CD8-positive, alpha-beta memory T cell (primary cell): Measurements from ENCODE around the gene PDE6D. TPM values are rescaled to one million over a fixed set of nuclear protein-coding genes. Genes with fewer than 3 reads are reported as not detected.

ENCODE experiments used
- CTCF ChIA-PET: fragments of 350-600 bp; sonication (Branson Sonifier 250); formaldehyde crosslinking; loops from one replicate; lab custom pipeline; 2021; ENCODE audit warnings: antibody characterized with exemption; lab: Charles Lee
- POLR2A ChIA-PET: fragments of 350-600 bp; sonication (Branson Sonifier 250); formaldehyde crosslinking; loops from one replicate; lab custom pipeline; 2021; ENCODE audit warnings: antibody characterized with exemption; lab: Charles Lee
- DNase-seq, 5 donors: peaks; one replicate each; pipeline versions ENCODE4 v3.0.0 to v3.0.0-alpha.2; 2020 to 2022; ENCODE audit warnings: mixed read lengths in 1 of 5
- H3K27ac ChIP-seq: one replicate; pipeline ENCODE4 v1.7.0; 2013; ENCODE audit warnings: low read depth, mild to moderate bottlenecking, low read length, moderate library complexity
- H3K27me3 ChIP-seq: 2 replicates; pipeline ENCODE4 v1.7.0; 2013; ENCODE audit warnings: low read length, mild to moderate bottlenecking; ENCODE audit not compliant: insufficient read depth, poor library complexity, severe bottlenecking
- H3K36me3 ChIP-seq: 2 replicates; pipeline ENCODE4 v1.7.0; 2013; ENCODE audit warnings: mild to moderate bottlenecking, low read length, moderate library complexity; ENCODE audit not compliant: insufficient read depth
- H3K4me1 ChIP-seq: 2 replicates; pipeline ENCODE4 v1.7.0; 2013; ENCODE audit warnings: mild to moderate bottlenecking, low read length, moderate library complexity; ENCODE audit not compliant: insufficient read depth
- H3K4me3 ChIP-seq: 2 replicates; pipeline ENCODE4 v1.7.0; 2013; ENCODE audit warnings: mild to moderate bottlenecking, low read length
- H3K9me3 ChIP-seq: 2 replicates; pipeline ENCODE4 v1.7.0; 2013; ENCODE audit warnings: mild to moderate bottlenecking, low read length
- H3K27ac Mint-ChIP-seq, 8 donors: one replicate each; pipeline ENCODE4 v1.8.0; 2020 to 2021; ENCODE audit warnings: mixed read lengths in 8 of 8, mild to moderate bottlenecking in 6 of 8, inconsistent platforms in 3 of 8, moderate library complexity in 3 of 8
- H3K27me3 Mint-ChIP-seq, 2 donors: one replicate each; pipeline ENCODE4 v1.8.0; 2020 to 2021; ENCODE audit warnings: mixed read lengths in 2 of 2, mild to moderate bottlenecking in 1 of 2, moderate library complexity in 1 of 2
- H3K36me3 Mint-ChIP-seq, 3 donors: one replicate each; pipeline ENCODE4 v1.8.0; 2020 to 2021; ENCODE audit warnings: mixed read lengths in 3 of 3, inconsistent platforms in 1 of 3, mild to moderate bottlenecking in 1 of 3
- H3K4me1 Mint-ChIP-seq, 3 donors: one replicate each; pipeline ENCODE4 v1.8.0; 2020 to 2021; ENCODE audit warnings: mixed read lengths in 3 of 3, inconsistent platforms in 1 of 3, mild to moderate bottlenecking in 1 of 3
- H3K4me3 Mint-ChIP-seq, 7 donors: one replicate each; pipeline ENCODE4 v1.8.0; 2020 to 2021; ENCODE audit warnings: mixed read lengths in 7 of 7, mild to moderate bottlenecking in 6 of 7, moderate library complexity in 4 of 7, inconsistent platforms in 2 of 7
- H3K9me3 Mint-ChIP-seq, 5 donors: one replicate each; pipeline ENCODE4 v1.8.0; 2020 to 2022; ENCODE audit warnings: mixed read lengths in 5 of 5, mild to moderate bottlenecking in 3 of 5, moderate library complexity in 2 of 5, inconsistent platforms in 1 of 5
- polyA plus RNA-seq: library from polyadenylated mRNA; unstranded; fragments of 300-500 nt; fragmentation: Illumina TruSeq; gene quantifications from one replicate; pipeline ENCODE4 v1.2.3, GENCODE V29; 2021
- total RNA-seq, 2 experiments: library from RNA; stranded (reverse); gene quantifications; one replicate each; pipeline ENCODE4 v1.2.3, GENCODE V29; 2021

The PDE6D gene
- total and polyA plus RNA-seq, 3 experiments from 2014 or later = 33.7 to 62.8 (median 35.5) TPM

DNA sequence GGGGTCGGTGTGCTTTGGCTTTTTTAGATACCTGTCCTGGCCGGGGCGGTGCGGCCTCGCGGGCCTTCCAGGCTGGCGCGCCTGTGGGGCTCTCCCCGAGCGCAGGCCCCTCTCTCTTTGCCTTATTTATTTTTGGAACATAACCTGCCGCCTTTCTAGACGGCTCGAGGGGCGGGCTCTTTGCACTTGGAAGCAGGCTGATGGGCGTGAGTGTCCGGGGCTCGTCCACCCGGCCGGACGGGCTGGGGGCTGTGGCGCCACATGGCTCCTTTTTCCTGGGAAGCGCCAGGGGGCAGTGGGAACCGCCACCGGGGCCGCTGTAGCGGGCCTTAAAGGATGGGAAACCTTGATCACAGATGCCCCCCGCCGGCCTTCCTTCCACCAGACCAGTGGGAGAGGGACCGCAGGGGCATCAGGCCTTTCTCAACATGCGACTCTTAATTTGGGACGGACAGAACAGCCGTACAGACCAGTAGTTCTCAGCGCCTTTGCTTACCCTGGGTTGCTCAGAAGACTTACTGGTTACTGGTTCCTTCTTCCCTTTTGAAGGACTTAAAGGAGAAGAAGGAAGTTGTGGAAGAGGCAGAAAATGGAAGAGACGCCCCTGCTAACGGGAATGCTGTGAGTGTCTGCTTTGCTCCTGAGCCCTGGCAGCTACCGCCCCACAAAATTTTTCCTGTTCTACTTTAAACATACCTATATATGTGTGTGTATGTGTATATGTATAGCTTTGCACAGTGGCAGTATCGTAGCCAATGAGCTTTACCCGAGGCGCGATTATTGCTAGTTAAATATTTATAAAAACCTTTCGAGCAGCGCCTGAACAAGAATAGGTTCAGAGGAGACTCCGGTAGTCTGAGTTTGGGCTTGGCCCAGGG, 70.0 kb downstream of the PDE6D start:
- Mint-ChIP-seq H3K27me3 (peaks cover 0 to 29% of the 10 kb centered on the region in 2 donors), H3K4me1 (peaks cover 38 to 52% (median 42%) of the 10 kb centered on the region in 3 donors), H3K4me3 (peak overlapping the region; percentile 81 to 93 (median 90)), H3K27ac (peak overlapping the region; percentile 93 to 99 (median 98)), H3K36me3 (peaks cover 4 to 57% (median 11%) of the 10 kb centered on the region in 3 donors), H3K9me3 (peaks cover 0 to 4% (median 1%) of the 10 kb centered on the region in 5 donors)
- no peaks in the 10 kb centered on the region for H3K9me3 ChIP-seq
- H3K27me3 ChIP-seq = no peaks in the 10 kb centered on the region
- peaks cover 41% of the 10 kb centered on the region for H3K4me1 ChIP-seq
- peak in 3 of 5 donors; percentile 10 to 22 (median 21) for DNase-seq
- H3K4me3 ChIP-seq = peak overlapping the region; percentile 74
- CTCF ChIA-PET = interaction anchor here (6.8 to 8.4 kb wide), 3 partner anchors 25 to 99 kb away, joined by 131 to 357 read pairs (median 209); no protein-coding TSS in a partner anchor
- POLR2A ChIA-PET = interaction anchor here (0.6 to 2.2 kb wide), 3 partner anchors 52 to 902 kb away, joined by 3 to 12 read pairs (median 4); no protein-coding TSS in a partner anchor
- H3K36me3 ChIP-seq = peaks cover 15% of the 10 kb centered on the region
- peak overlapping the region; percentile 67 for H3K27ac ChIP-seq

DNA sequence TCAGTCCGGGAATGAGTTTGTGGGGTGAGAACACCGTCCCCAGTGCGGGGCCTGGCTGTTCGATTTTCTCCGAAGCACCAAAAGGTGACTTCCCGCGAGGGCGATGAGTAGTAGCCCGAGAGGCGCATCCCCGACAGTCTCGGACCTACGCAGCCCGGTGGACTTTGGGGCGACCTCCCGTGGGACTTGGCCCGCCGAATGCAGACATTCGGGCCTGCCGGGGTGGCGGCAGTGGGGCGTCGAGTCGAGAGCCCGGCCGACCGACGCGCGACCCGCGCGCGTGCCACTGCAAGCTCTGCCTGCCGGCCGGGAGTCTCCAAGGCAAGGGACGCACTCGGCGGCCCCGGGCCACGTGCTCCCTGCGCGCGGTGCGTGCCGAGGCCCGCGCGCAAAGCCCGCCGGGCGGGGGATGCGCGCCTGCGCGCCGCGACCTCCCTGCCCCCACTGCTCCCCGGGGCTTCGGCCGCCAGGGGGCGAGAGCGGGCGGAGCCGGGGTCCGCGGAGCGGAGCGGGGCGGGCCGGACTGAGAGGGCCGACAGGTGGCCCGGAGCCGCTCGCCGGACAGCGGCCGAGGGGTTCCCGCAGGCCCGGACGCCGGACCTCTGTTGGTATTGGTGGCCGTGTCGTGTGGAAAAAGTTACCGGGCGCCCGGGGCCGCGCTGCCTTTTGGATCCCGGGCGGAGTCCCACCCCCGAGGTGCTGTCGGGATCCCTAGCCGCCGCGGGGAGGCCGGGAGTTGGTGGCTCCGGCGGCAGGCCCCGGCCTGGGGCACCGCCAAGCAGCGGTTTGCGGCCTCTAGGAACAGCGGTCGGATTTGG, 70.9 kb downstream of the PDE6D start:
- Histone ChIP-seq H3K9me3 (no peaks in the 10 kb centered on the region), H3K4me1 (peaks cover 45% of the 10 kb centered on the region), H3K27ac (peak overlapping the region; percentile 96), H3K36me3 (peaks cover 15% of the 10 kb centered on the region), H3K4me3 (peak overlapping the region; percentile 88), H3K27me3 (no peaks in the 10 kb centered on the region)
- Mint-ChIP-seq H3K27ac (peak overlapping the region; percentile 93 to 100 (median 96)), H3K36me3 (peaks cover 4 to 57% (median 11%) of the 10 kb centered on the region in 3 donors), H3K4me3 (peak overlapping the region; percentile 89 to 99 (median 94)), H3K27me3 (peaks cover 0 to 28% of the 10 kb centered on the region in 2 donors), H3K4me1 (peaks cover 39 to 55% (median 44%) of the 10 kb centered on the region in 3 donors), H3K9me3 (peaks cover 0 to 4% (median 0%) of the 10 kb centered on the region in 5 donors)
- peak; percentile 80 to 90 (median 86) for DNase-seq
- POLR2A ChIA-PET = interaction anchor here (0.9 to 4.4 kb wide), 4 partner anchors 33 to 246 kb away, joined by 6 to 48 read pairs (median 8); partner anchors contain the start of gene NCL
- CTCF ChIA-PET = interaction anchor here (0.7 to 8.2 kb wide), 12 partner anchors 10 to 246 kb away, joined by 3 to 88 read pairs (median 4); partner anchors contain the start of gene NCL

DNA sequence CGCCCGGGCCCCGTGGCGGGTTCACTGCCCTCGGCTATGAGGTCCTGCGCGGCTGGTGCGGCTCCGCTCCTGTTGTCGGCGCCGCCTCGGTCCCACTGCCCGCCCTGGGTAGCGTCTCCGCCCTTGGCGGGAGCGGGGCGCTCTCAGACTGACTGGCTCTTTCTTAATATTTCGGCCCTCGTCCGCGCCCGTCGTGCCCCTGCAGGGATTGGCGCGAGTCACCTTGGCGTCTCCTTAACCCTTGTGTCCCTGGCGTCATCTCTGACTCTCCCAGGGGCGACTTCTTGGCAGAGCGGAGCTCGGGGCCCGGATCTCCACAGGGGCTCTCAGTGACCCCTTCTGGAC, 71.5 kb downstream of the PDE6D start:
- CTCF ChIA-PET = interaction anchor here (0.7 to 8.2 kb wide), 12 partner anchors 9 to 246 kb away, joined by 3 to 88 read pairs (median 4); partner anchors contain the start of gene NCL
- POLR2A ChIA-PET = interaction anchor here (0.9 to 4.4 kb wide), 5 partner anchors 12 to 245 kb away, joined by 4 to 48 read pairs (median 7); partner anchors contain the start of gene NCL
- no peaks in the 10 kb centered on the region for H3K9me3 ChIP-seq
- H3K4me1 Mint-ChIP-seq = peaks cover 39 to 54% (median 42%) of the 10 kb centered on the region in 3 donors
- H3K36me3 Mint-ChIP-seq = peaks cover 4 to 57% (median 11%) of the 10 kb centered on the region in 3 donors
- H3K36me3 ChIP-seq = peaks cover 15% of the 10 kb centered on the region
- peaks cover 0 to 28% of the 10 kb centered on the region in 2 donors for H3K27me3 Mint-ChIP-seq
- peak overlapping the region; percentile 92 to 100 (median 94) for H3K27ac Mint-ChIP-seq
- H3K4me3 ChIP-seq = peak overlapping the region; percentile 88
- peak overlapping the region; percentile 89 to 99 (median 94) for H3K4me3 Mint-ChIP-seq
- peak in 4 of 5 donors; percentile 31 to 58 (median 51) for DNase-seq
- peaks cover 0 to 4% (median 0%) of the 10 kb centered on the region in 5 donors for H3K9me3 Mint-ChIP-seq
- H3K4me1 ChIP-seq = peaks cover 44% of the 10 kb centered on the region
- peak overlapping the region; percentile 96 for H3K27ac ChIP-seq
- no peaks in the 10 kb centered on the region for H3K27me3 ChIP-seq

DNA sequence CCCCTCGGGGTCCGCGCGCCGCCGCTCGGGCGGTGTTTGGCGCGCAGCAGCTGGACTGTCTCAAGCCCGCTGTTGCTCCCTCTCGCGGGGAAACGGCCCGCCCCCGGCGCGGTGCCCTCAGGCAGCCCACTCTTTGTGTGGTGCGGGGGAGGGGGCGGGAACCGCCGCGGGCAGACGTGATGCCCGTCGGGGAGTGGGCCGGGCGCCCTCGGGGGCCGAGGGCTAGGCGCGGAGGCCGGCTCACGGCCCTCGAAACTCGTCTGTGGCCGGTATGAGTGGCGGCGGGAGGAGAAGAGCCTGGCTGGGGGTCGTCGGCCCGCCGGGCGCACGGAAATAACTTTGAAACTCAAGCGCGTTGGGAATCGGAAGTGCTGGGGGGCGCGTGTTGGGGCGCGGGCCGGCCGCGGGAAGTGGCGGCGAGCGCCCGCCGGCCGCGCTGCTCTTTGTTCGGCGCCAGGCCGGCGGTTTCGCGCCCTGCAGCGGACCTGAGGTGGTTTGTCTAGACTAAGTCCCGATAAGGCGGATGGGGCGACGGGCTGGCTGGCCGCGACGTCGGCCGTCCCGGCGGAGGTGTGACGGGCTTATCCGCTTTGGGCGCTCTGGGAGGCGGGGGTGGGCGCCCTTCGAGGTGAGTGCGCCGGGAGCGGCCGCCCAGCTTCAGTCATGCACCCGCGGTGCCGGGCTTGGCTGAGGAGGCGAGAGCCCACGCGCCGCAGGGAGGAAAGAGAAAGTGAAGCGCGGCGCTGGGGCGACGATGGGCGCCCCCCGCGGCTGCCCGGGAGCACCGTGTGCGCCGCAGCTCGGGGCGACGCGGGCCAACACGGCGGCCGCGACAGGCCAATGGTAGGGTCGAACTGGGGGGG, 72.1 kb downstream of the PDE6D start:
- H3K4me1 ChIP-seq = peaks cover 38% of the 10 kb centered on the region
- CTCF ChIA-PET = interaction anchor here (0.7 to 8.2 kb wide), 12 partner anchors 9 to 245 kb away, joined by 3 to 88 read pairs (median 4); partner anchors contain the start of gene NCL
- peaks cover 15% of the 10 kb centered on the region for H3K36me3 ChIP-seq
- H3K36me3 Mint-ChIP-seq = peaks cover 4 to 54% (median 11%) of the 10 kb centered on the region in 3 donors
- peaks cover 40 to 55% (median 41%) of the 10 kb centered on the region in 3 donors for H3K4me1 Mint-ChIP-seq
- DNase-seq = peak; percentile 47 to 84 (median 63)
- peak overlapping the region; percentile 82 to 100 (median 99) for H3K27ac Mint-ChIP-seq
- POLR2A ChIA-PET = interaction anchor here (0.9 to 4.4 kb wide), 9 partner anchors 12 to 245 kb away, joined by 3 to 48 read pairs (median 6); partner anchors contain the start of gene NCL
- peaks cover 0 to 4% (median 0%) of the 10 kb centered on the region in 5 donors for H3K9me3 Mint-ChIP-seq
- H3K4me3 Mint-ChIP-seq = peak overlapping the region; percentile 97 to 100 (median 99)
- H3K27me3 ChIP-seq = no peaks in the 10 kb centered on the region
- H3K9me3 ChIP-seq = no peaks in the 10 kb centered on the region
- peaks cover 0 to 28% of the 10 kb centered on the region in 2 donors for H3K27me3 Mint-ChIP-seq
- H3K27ac ChIP-seq = peak overlapping the region; percentile 96
- H3K4me3 ChIP-seq = peak overlapping the region; percentile 88

DNA sequence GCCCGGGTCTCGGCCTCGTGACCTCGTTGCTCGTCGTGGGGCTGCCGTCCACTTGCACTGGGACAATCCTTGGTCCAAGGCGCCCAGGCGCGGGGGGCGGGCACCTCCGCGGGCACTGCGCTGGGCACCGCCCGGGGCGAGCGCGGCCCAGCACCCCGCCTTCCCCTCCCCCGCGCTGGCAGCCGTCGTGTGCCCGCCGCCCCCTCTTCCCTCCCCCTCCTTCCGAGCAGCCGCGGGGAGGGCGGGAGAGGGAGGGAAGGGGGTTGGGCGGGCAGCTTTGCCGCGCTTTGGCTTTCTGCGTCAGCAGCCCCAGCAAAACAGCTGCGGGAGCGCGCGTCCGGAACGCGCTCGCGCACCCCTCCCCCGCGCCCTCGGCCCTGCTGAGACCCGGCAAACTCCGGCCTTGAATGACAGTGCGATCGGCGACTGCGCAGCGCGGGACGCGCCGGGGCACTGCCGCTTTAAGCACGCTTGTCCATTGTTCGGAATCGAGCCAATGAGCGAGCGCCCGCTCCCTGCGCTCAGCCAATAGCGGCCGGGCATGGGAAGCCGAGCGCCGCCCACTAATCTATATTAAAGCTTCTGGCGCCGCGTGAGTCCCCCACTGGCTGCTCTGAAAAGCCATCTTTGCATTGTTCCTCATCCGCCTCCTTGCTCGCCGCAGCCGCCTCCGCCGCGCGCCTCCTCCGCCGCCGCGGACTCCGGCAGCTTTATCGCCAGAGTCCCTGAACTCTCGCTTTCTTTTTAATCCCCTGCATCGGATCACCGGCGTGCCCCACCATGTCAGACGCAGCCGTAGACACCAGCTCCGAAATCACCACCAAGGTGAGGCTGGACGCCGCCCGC, 72.9 kb downstream of the PDE6D start, which contains the start of gene PTMA:
TSS of gene PTMA (plus strand) at position 599 of the 846 bp plus-strand sequence. CDS start at position 781, 182 bp downstream.
- peaks cover 32 to 50% (median 33%) of the 10 kb centered on the region in 3 donors for H3K4me1 Mint-ChIP-seq
- Histone ChIP-seq H3K27me3 (no peaks in the 10 kb centered on the region), H3K4me3 (peak within 1 kb of the TSS; percentile 88), H3K36me3 (peaks cover 15% of the 10 kb centered on the region), H3K27ac (peak within 1 kb of the TSS; percentile 99), H3K9me3 (no peaks in the 10 kb centered on the region), H3K4me1 (peaks cover 31% of the 10 kb centered on the region)
- H3K4me3 Mint-ChIP-seq = peak within 1 kb of the TSS; percentile 97 to 100 (median 99)
- peaks cover 4 to 46% (median 11%) of the 10 kb centered on the region in 3 donors for H3K36me3 Mint-ChIP-seq
- peaks cover 0 to 2% (median 0%) of the 10 kb centered on the region in 5 donors for H3K9me3 Mint-ChIP-seq
- H3K27ac Mint-ChIP-seq = peak within 1 kb of the TSS; percentile 100
- DNase-seq = peak; percentile 98 to 100 (median 100)
- H3K27me3 Mint-ChIP-seq = peaks cover 0 to 21% of the 10 kb centered on the region in 2 donors
- ChIA-PET POLR2A (interaction anchor here (1.0 to 4.4 kb wide), 8 partner anchors 11 to 244 kb away, joined by 3 to 48 read pairs (median 6); partner anchors contain the start of gene NCL), CTCF (interaction anchor here (1.9 to 9.2 kb wide), 6 partner anchors 7 to 96 kb away, joined by 12 to 88 read pairs (median 42); no protein-coding TSS in a partner anchor)

DNA sequence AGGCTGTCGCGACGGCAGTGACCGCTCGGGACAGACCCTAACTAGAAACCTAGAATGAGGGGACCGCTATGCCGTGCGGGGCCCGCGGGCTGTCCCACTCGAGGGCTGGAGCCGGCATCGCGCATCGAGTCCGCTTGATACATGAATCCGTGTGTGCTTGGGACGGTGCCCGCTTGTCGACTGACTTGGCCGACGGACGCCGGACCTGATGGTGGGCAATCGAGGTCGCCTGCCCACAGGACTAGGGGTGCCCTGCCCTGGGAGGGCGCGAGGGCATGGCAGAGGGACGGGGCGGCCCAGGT, 73.5 kb downstream of the PDE6D start:
- peak overlapping the region; percentile 86 for H3K4me3 ChIP-seq
- peak overlapping the region; percentile 100 for H3K27ac Mint-ChIP-seq
- H3K4me1 Mint-ChIP-seq = peaks cover 29 to 47% (median 32%) of the 10 kb centered on the region in 3 donors
- peak overlapping the region; percentile 91 to 99 (median 98) for H3K4me3 Mint-ChIP-seq
- H3K9me3 ChIP-seq = no peaks in the 10 kb centered on the region
- POLR2A ChIA-PET = interaction anchor here (1.0 to 4.4 kb wide), 7 partner anchors 22 to 243 kb away, joined by 3 to 48 read pairs (median 11); partner anchors contain the start of gene NCL
- no peaks in the 10 kb centered on the region for H3K27me3 ChIP-seq
- peaks cover 4 to 43% (median 11%) of the 10 kb centered on the region in 3 donors for H3K36me3 Mint-ChIP-seq
- peaks cover 0 to 2% (median 0%) of the 10 kb centered on the region in 5 donors for H3K9me3 Mint-ChIP-seq
- H3K27ac ChIP-seq = peak overlapping the region; percentile 99
- DNase-seq = peak in 3 of 5 donors; percentile 42 to 73 (median 44)
- CTCF ChIA-PET = interaction anchor here (0.7 to 9.2 kb wide), 15 partner anchors 8 to 106 kb away, joined by 3 to 88 read pairs (median 10); no protein-coding TSS in a partner anchor
- peaks cover 15% of the 10 kb centered on the region for H3K36me3 ChIP-seq
- H3K27me3 Mint-ChIP-seq = peaks cover 0 to 20% of the 10 kb centered on the region in 2 donors
- H3K4me1 ChIP-seq = peaks cover 30% of the 10 kb centered on the region
